Measurements from ENCODE around the gene MARCHF10.

MARCHF10 gene

GRCh38 chr17:62749926-62750325 lies 58.2 kb downstream of the MARCHF10 start:
- DNase-seq = no peak

DNA sequence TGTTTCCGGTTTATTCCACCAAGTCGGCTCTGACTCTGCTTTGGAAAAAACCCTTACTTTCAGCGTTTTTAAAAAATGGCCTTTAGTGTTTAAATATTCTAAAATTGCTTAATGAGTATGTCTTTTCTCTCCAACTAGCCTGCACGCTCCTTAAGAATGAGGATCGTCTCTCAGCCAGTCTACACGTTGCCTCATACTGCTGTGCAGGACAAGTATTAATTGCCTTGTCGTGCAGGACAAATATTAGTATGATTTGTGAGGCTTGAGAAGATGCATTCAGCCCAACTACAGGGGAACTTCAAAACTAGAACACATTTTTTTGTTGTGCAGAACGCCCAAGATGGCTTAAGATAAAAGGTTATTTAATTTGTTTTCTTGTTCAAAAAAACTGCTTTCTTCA lies 61.2 kb downstream of the MARCHF10 start:
- no peak for DNase-seq

- no peak for DNase-seq
Measured at GRCh38 chr17:62745806-62746205, 62.3 kb downstream of the MARCHF10 start.

- no peak for DNase-seq
Measured at GRCh38 chr17:62744259-62744658, 63.9 kb downstream of the MARCHF10 start.

GRCh38 chr17:62741290-62741689 lies 66.8 kb downstream of the MARCHF10 start:
- DNase-seq = no peak

GRCh38 chr17:62739645-62740388 lies 68.3 kb downstream of the MARCHF10 start:
- no peak for DNase-seq

DNA sequence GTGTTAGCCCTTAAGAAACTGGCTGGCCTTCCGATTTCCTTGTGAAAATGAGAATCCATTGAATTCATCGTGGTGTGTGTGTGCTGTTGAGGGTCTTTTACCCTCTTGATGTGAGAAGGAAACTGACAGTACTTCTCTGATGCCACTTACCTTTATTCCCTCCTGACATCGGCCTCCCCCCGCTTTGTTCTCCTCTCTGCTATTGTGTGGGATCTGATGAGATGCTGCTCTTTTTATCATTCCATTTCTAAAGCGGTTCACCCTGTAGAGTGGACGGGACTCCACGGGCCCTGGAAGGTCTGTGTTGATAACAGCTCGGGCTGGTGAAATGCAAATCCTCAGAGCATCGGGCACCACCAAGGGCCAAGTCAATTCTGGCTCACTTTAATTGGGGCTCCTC lies 69.8 kb downstream of the MARCHF10 start:
- DNase-seq = no peak

DNA sequence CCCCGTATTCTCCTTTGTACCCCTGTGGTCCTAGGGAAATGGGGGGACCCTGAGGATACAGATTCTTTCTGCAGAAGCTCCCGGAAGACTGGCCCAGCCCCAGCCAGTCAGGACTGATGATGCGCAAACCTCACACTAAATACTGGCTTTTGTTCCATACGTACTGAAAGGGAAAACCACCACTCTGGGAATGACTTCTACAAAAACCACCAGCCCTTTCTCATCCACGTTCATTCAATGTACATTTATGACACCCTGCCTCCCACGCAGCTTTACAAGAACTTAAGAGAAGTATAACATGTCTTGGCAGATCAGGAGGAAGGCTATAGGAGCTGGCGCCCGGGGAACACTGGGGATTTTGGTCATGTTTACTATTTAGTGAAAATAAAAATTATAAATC lies 70.6 kb downstream of the MARCHF10 start:
- no peak for DNase-seq

DNA sequence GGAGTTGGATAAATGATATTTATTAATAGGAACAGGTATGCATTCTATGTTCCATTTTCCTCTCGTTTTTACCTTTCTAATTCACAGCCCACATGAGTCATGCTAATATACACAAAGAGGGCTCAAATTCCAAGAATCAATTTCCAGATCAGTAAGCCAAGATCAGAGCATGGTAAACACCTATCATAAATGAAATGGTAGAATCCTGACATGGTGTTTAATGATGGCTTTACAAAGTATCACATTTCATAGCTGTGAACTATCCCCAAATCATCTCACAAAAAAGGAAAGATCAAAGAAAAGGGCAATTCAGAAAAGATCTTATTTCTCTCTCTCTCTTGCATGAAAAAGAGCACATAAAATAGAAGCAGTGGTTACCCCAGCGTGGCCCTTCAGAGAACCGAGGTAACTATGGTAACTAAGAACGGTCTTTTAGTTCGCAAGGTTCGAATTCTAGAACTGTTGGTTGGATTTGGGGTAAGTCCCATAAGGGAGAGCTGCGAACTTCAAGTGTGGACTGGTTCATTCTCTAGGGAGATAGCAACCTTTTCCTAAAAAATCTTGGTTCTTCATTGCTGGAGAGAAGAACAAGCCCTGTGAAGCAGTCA lies 73.0 kb downstream of the MARCHF10 start:
- no peak for DNase-seq

GRCh38 chr17:62732125-62732524 lies 76.0 kb downstream of the MARCHF10 start:
- no peak for DNase-seq

DNA sequence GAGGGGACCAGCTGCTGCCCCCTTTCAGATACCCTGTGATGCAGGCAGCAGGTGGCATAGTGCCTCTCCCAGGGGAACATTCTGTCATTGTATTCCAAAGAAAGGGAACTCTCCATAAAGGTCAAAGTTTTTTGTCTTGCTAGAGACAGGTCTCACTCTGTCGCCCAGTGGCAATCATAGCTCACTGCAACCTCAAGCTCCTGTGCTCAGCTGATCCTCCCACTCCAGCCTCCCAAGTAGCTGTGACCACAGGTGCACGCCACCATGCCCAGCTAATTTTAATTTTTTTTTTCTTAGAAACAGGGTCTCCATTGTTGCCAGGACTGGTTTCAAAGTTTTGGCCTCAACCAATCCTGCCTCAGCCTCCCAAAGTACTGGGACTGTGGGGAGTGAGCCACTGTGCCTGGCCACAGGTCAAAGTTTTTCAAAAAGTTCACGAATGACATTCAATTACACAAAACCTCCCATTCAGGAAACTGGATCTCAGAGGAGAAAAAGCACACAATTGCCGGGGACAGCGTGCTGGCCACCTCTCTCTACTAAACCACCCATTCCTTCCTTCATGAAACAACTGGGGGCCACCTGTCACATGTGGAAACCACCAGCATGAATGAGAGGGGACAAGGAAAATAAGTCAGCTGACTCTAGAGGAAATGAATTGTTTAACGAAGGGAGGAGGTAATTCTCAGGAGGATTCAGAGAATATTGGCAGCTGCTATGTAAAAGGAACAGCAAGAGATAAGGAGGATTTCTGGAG lies 80.0 kb downstream of the MARCHF10 start:
- peak; percentile 57 for DNase-seq

GRCh38 chr17:62725791-62726249 lies 82.3 kb downstream of the MARCHF10 start:
- no peak for DNase-seq

GRCh38 chr17:62724398-62725146 lies 83.5 kb downstream of the MARCHF10 start:
- DNase-seq = peak; percentile 11

DNA sequence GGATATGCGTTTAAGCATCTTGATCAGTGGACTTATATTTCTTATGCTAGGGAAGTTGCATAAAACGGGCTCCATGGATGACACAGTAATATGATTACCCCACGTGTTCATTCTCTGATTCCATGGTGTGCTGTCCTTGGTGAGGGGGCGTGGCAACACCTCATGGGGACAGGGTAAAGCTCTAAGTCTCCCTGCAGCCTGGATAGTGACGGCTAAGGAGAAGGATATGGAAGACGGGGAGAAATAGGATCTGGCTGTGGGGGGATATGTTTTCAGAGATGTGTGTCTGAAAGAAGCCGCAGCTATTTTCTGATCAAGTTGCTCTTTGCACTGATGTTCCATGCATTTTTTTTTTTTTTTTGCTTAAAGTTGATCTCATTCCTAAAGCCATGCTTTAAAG lies 84.3 kb downstream of the MARCHF10 start:
- no peak for DNase-seq

GRCh38 chr17:62722625-62723024 lies 85.5 kb downstream of the MARCHF10 start:
- no peak for DNase-seq

GRCh38 chr17:62720126-62720850 lies 87.8 kb downstream of the MARCHF10 start:
- DNase-seq = no peak

GRCh38 chr17:62719586-62719985 lies 88.5 kb downstream of the MARCHF10 start:
- DNase-seq = no peak

DNA sequence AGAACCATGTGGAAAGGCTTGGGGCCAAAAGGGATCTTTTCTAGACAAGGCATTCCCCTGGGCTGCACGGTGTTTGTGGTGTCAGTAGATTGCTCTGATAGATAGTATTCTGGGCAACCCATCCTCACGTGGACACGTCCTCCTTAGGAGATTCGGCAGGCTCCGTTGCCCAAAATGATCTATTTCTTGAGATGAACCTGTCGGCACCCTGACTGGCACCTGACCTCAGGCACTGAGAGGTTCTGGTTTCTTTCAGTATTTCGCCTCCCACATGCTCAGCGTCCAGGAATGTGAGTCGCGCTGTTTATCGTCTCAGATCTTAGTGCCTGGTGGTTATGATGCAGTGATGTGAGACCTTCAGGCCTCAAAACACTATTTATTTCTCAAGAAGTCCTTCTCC lies 89.7 kb downstream of the MARCHF10 start:
- DNase-seq = no peak

- DNase-seq = no peak
Measured at GRCh38 chr17:62717889-62718288, 90.2 kb downstream of the MARCHF10 start.

GRCh38 chr17:62717589-62717855 lies 90.6 kb downstream of the MARCHF10 start:
- no peak for DNase-seq

DNA sequence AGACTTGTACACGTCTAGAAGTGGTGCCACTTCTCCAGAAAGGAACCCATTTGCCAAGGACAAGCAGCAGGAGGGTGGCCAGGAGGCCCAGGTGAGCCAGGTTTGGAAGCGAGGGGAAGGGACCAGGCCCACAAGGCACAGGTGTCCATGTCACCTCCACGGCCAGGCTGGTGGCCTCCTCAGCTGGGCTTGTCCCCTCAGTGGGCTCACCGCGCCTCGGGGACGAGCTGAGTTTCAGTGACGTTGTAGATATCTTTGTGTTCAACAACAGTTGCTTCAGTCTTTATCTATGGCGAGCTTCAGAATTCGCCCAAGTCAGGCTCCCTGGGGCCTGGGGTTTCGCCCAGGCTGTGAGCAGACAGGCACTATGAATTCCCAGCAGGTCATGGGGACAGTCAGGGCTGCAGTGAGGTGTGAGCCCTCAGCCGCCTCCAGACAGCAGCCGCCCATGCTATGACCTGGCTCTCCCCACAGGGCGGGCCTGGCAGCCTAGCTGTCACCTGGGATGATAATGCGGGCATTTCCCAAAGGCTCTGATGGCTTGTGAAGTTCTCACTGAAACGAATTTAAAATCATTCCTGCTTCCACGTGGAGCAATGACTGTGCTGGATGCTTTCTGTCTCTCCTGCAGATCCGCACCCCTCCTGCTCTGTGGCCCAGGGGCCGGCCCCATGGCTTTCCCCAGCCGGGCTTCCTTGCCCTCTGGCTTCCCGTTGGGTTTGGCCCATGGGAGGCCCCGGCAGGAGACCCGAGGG lies 91.1 kb downstream of the MARCHF10 start:
- no peak for DNase-seq

DNA sequence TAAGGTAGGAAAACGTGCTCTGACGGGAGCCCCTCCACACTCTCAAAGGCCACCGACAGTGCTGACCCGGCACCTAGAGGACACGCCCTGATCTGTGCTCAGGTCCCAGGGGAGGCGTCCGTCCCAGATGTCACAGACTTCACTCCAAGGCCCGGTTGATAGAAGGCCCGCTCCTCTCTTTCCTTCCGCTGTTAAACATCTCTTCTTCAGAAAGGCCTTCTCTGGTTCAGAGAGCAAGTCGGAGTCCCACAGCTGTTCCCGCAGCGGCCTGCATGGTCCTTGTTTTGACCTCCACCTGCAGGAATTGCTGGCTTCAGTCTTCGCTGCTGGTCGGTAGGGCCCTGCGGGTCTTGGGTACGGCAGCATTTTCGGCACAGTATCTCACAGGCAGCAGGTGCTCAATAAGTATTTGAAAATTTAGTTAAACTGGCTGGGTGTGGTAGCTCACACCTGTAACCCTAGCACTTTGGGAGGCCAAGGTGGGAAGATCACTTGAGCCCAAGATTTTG lies 92.2 kb downstream of the MARCHF10 start:
- no peak for DNase-seq
